IPS-20b (cell line): ENCODE data around the gene MIEF2.
"Not testable (repeated sequence)": the region's sequence is repeated elsewhere in the genome, so short reads cannot be mapped to it uniquely, and the experiment has no call there.

ENCODE experiments used
- H3K27ac ChIP-seq: one replicate; pipeline ENCODE4 v1.5.1; 2013; ENCODE audit warnings: low read length
- H3K27me3 ChIP-seq: 2 replicates; pipeline ENCODE4 v1.6.1; 2013; ENCODE audit warnings: mild to moderate bottlenecking, low read length, inconsistent platforms; ENCODE audit not compliant: insufficient read depth
- H3K36me3 ChIP-seq: 2 replicates; pipeline ENCODE4 v1.6.1; 2013; ENCODE audit warnings: low read depth, mild to moderate bottlenecking, inconsistent platforms, low read length, moderate library complexity; ENCODE audit not compliant: insufficient read depth
- H3K4me1 ChIP-seq: 2 replicates; pipeline ENCODE4 v1.6.1; 2013; ENCODE audit warnings: mild to moderate bottlenecking, control low read depth, inconsistent platforms, low read length, moderate library complexity; ENCODE audit not compliant: insufficient read depth
- H3K4me3 ChIP-seq: 2 replicates; pipeline ENCODE4 v1.5.1; 2013; ENCODE audit warnings: mild to moderate bottlenecking, low read length, inconsistent platforms
- H3K9ac ChIP-seq: 2 replicates; pipeline ENCODE4 v1.6.1; 2013; ENCODE audit warnings: low read depth, mild to moderate bottlenecking, inconsistent platforms, low read length, moderate library complexity
- H3K9me3 ChIP-seq: 2 replicates; pipeline ENCODE4 v1.6.1; 2013; ENCODE audit warnings: mild to moderate bottlenecking, low read depth, low read length, inconsistent platforms; ENCODE audit not compliant: insufficient read depth

The MIEF2 gene, protein sequence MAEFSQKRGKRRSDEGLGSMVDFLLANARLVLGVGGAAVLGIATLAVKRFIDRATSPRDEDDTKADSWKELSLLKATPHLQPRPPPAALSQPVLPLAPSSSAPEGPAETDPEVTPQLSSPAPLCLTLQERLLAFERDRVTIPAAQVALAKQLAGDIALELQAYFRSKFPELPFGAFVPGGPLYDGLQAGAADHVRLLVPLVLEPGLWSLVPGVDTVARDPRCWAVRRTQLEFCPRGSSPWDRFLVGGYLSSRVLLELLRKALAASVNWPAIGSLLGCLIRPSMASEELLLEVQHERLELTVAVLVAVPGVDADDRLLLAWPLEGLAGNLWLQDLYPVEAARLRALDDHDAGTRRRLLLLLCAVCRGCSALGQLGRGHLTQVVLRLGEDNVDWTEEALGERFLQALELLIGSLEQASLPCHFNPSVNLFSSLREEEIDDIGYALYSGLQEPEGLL

DNA sequence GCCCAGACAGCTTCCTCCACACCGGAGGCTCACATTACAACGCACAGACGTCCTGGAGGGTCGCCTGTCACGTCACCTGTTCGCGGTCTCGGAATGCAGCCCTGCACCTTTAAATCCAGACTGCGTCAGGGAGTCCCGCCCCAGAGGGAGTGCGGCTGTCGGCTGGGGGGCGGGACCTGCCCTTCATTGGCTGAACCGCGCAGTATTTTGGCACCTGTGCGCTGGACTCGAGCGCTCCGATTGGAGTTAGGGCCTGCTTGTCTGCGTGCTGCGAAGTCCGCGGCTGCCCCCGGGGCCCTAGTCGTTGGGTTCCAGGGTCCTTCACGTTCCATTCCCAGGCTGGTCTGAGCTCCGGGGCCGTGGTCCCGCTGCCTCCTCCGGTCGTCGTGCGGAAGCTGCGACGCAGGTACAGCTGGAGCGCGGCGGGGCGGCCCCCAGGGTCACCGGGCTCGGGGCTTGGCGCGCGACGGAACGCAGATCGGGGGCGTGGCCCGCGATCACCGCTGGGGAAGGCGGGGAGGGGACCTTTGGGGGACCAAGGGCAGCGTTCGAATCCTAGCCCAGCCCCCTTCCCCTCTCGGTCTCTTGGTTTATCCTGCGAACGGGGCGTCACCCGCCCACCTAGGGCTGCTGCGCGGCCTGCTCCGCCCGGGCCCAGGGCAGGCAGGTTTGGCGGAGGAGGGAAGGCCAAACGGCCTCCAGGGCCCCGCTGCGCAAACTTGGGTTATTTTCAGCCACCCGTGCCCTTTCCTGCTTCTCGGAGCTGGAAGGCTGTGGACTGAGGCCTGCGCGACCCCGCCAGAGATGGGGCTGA is at the start of gene MIEF2:
Gene MIEF2, plus strand, starts transcription at position 331 of the 814 bp plus-strand sequence. CDS start 2,059 bp downstream, outside the sequence.
- H3K27ac ChIP-seq, result no peak within 1 kb of the TSS
- peaks cover 30% of the 10 kb centered on the region for H3K36me3 ChIP-seq
- H3K4me1 ChIP-seq, result peaks cover 11% of the 10 kb centered on the region
- H3K9ac ChIP-seq, result peak within 1 kb of the TSS; percentile 87
- no peaks in the 10 kb centered on the region for H3K9me3 ChIP-seq
- no peaks in the 10 kb centered on the region for H3K27me3 ChIP-seq
- peak within 1 kb of the TSS; percentile 86 for H3K4me3 ChIP-seq

DNA sequence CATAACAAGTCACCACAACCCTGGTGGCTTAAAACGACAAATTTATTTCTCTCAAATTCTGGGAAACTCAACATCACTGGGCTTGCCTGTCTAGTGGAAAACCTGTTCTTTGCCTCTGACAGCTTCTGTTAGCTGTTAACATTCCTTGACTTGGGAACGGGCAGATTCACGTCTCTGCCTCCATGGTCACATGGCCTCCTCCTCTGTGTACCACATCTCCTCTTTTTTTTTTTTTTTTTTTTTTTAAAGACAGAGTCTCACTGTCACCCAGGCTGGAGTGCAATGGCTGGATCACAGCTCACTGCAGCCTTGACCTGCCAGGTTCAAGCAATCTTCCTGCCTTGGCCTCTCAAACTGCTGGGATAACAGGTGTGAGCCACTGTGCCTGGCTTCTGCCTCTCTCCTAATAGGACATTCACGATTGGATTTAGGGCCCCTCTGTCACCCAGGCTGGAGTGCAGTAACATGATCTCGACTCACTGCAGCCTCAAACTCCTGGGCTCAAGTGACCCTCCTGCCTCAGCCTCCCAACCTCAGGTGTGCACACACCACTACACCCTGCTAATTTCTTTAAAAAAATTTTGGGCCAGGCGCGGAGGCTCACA is 46.7 kb upstream of the MIEF2 start:
- H3K36me3 ChIP-seq, result peaks cover 20% of the 10 kb centered on the region
- no peak overlapping the region for H3K9ac ChIP-seq
- no peaks in the 10 kb centered on the region for H3K9me3 ChIP-seq
- no peaks in the 10 kb centered on the region for H3K4me1 ChIP-seq
- no peak overlapping the region for H3K27ac ChIP-seq
- no peak overlapping the region for H3K4me3 ChIP-seq
- no peaks in the 10 kb centered on the region for H3K27me3 ChIP-seq

DNA sequence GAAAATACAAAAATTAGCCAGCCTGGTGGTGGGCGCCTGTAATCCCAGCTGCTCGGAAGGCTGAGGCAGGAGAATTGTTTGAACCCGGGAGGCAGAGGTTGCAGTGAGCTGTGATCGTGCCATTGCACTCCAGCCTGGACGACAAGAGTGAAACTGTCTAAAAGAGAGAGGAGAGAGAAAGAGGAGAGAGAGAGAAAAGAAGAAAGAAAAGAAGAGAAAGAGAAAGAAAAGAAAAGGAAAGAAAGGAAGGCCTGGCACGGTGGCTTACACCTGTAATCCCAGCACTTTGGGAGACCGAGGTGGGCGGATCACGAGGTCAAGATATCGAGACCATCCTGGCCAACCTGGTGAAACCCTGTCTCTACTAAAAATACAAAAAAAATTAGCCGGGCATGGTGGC is 43.6 kb upstream of the MIEF2 start:
- H3K27me3 ChIP-seq, H3K9me3 ChIP-seq, H3K4me1 ChIP-seq, H3K27ac ChIP-seq, H3K36me3 ChIP-seq, H3K9ac ChIP-seq, H3K4me3 ChIP-seq: not testable (repeated sequence)

DNA sequence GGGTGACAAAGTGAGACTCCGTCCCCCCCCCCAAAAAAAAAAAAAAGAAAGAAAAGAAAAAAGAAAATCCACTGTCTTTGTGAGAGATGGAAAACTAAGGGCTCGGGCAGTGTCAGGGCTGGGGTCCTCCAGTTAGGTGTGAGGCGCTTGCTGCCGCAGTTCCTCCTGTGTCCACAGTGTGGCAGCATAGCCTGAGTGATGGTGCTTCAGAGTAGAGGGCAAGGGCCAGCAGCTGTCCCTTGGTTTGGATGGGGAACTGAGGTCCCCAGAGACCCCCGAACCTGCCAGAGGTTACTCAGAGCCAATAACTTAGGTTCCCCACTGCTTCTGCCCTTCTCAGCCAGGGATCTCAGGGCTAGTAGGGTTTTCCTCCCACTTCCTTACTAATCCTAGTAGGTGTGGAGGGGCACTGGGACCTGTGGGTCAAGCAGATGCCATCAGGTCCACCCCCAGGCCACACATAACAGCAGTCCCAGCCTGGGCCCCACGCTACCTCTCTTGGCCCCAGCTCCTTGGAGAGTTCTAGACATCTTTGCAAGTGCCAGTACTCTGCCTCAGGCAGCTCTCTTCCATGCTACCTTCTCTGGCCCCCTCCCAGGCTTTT is 42.9 kb upstream of the MIEF2 start:
- H3K27ac ChIP-seq, result no peak overlapping the region
- H3K9ac ChIP-seq, result no peak overlapping the region
- no peaks in the 10 kb centered on the region for H3K36me3 ChIP-seq
- no peaks in the 10 kb centered on the region for H3K9me3 ChIP-seq
- H3K27me3 ChIP-seq, result no peaks in the 10 kb centered on the region
- no peaks in the 10 kb centered on the region for H3K4me1 ChIP-seq
- H3K4me3 ChIP-seq, result no peak overlapping the region

DNA sequence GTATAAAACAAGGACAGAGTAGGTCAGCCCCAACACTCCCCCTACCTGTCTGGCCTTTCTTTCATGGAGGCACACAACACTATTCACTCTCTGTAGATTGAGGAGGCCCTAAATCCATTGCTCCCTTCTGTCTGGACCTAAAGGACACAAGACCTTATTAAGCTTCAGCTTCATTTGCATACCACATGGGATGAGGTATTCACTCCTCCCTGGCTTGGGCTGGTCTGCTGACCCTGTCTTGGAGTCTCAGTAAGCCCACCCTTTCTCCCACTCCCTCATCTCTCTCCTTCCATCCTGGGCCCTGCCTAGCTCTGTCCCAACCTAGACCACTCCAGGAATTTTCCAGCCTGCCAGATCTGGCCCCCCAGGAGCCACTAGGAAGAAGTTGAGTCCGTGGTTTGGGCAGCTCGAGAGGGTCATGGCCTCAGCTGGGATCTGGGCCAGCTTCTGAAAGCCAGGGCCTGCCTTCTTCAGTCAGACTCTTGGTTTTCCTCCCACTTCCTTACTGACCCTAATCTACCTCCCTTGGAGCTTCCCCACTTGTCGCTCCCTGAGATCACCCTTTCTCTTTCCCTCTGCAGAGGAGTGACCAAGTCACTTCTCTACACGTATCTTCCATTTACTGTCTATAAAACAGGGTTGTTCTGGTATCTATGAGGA is 41.6 kb upstream of the MIEF2 start:
- Histone ChIP-seq H3K4me3 (no peak overlapping the region), H3K27ac (no peak overlapping the region), H3K9me3 (no peaks in the 10 kb centered on the region), H3K27me3 (no peaks in the 10 kb centered on the region), H3K36me3 (no peaks in the 10 kb centered on the region), H3K4me1 (peaks cover under 1% of the 10 kb centered on the region; the same call in 1 of the 2 replicates), H3K9ac (no peak overlapping the region)

DNA sequence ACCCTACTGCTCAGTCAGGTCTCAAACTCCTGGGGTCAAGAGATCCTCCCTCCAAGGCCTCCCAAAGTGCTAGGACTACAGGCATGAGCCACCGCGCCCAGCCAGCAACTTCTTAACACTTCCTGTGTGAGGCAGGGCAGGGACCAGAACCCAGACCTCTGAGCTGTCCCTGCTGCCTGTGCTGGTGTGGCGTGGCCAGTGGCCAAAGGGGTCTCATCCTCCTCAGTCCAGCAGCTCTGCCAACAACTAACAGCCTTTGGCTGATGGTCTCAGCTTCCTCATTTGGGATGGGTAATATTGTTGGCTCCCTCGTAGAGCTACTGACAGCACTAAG is 36.4 kb upstream of the MIEF2 start:
- Histone ChIP-seq H3K4me3 (peak overlapping the region; percentile 71; the same call in 1 of the 2 replicates), H3K27me3 (no peaks in the 10 kb centered on the region), H3K4me1 (peaks cover 5% of the 10 kb centered on the region; the same call in 1 of the 2 replicates), H3K27ac (peak overlapping the region; percentile 75), H3K36me3 (no peaks in the 10 kb centered on the region), H3K9ac (peak overlapping the region; percentile 86; the same call in 1 of the 2 replicates), H3K9me3 (no peaks in the 10 kb centered on the region)

DNA sequence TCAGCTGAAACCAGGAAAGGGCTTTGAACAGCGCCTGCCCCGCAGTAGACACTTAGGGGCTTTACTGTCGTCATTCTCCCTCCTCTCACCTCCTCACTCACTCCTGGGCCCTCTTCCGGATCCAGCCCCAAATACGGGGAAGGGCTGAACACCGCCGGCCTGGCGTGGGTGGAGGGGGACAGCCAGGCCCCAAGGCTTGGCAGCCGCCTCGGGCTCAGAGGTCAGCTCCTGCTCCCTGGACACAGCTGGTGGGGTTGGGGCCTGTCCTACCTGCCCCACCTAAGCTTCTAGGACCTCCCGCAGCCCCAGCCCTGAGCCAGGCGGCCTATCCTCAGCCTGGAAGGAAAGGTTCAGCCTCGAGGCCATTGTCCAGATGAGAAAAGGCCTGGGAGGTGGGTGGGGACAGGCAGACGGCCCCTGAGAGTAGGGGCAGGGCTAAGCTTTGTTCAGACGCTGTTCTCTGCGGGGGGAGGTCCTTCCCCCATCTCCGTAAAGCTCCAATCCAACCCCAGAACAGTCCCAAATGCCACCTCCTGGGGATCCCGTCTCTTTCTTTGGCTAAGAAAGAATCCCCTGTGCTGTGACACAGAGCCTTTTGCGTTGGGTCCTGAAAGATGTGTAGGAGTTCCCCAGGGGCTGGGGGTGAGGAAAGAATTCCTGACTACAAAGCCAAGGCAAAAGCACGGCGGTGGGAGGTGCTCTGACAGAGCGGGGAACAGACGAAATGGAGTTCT is 35.9 kb upstream of the MIEF2 start:
- Histone ChIP-seq H3K27me3 (no peaks in the 10 kb centered on the region), H3K9me3 (no peaks in the 10 kb centered on the region), H3K27ac (peak overlapping the region; percentile 75), H3K36me3 (no peaks in the 10 kb centered on the region), H3K4me3 (peak overlapping the region; percentile 71), H3K4me1 (peaks cover 5% of the 10 kb centered on the region; the same call in 1 of the 2 replicates), H3K9ac (peak overlapping the region; percentile 86)

DNA sequence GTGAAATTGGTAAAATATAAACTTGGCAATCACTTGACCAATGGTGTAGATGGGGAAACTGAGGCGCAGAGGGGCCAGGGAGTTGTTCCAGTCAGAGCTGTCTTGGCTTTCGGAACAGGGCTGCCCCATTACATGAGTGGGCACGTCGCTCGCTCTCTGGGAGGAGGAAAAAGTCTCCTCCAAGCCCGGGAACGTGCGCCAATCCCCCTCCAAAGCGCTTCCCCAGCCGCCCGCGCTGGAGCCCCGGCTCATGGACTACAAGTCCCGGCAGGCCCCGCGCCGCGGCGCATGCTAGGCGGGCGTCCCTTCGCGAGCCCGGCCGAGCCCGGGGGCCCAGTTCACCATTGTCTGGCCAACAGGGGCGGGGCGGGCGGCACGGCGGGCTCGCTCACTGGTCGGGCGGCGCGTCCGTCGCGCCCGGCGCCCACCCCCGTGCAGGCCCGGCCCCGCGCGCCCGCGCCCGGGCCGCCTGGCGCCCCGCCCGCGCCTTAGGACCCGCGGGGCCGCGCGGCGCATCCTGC is 35.3 kb upstream of the MIEF2 start, which contains the start of gene LLGL1:
Gene LLGL1, plus strand, starts transcription at position 515 of the 521 bp plus-strand sequence. CDS start 48 bp downstream, outside the sequence.
- Histone ChIP-seq H3K4me1 (peaks cover 5% of the 10 kb centered on the region; the same call in 1 of the 2 replicates), H3K36me3 (no peaks in the 10 kb centered on the region), H3K27ac (peak within 1 kb of the TSS; percentile 75), H3K9ac (peak within 1 kb of the TSS; percentile 92), H3K27me3 (no peaks in the 10 kb centered on the region), H3K4me3 (peak within 1 kb of the TSS; percentile 94), H3K9me3 (no peaks in the 10 kb centered on the region)

DNA sequence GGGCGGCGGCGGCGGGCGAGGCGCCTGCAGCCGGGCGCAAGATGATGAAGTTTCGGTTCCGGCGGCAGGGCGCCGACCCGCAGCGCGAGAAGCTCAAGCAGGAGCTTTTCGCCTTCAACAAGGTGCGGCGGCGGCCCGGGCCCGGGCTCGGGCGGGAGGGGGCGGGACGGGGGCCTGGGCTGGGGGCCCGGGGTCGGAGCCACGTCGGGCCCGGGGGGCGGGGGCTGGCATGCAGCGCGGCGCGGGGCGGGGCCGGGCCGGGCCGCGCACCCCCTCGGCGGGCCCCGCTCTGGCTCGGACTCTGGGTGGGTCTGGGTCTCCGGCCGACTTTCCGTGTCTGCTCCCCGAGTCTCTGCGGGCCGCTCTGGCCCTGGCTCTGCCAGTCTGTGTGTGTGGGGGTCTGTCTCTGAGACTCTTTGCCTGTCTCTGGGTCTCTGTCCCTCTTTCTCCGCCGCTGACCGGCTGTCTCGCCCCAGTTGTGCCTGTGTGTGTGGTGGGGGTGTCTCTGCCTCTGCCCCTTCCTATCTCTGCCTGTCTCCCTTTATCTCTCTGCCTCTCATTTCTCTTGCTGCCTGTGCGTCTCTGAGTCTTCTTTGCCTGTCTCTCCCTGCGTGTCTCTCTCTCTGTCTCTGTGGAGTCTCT is 34.7 kb upstream of the MIEF2 start:
- Histone ChIP-seq H3K27ac (no peak overlapping the region), H3K4me3 (peak overlapping the region; percentile 94)

More for the DNA sequence above, 34.7 kb upstream of the MIEF2 start:
- Histone ChIP-seq H3K9ac (peak overlapping the region; percentile 92), H3K9me3 (no peaks in the 10 kb centered on the region), H3K4me1 (peaks cover 5% of the 10 kb centered on the region; the same call in 1 of the 2 replicates), H3K36me3 (no peaks in the 10 kb centered on the region), H3K27me3 (no peaks in the 10 kb centered on the region)
